GM12874 (cell line): ENCODE measurements around the gene ANKRD11.

Experiments
- CTCF ChIP-seq: IDR thresholded peaks from 2 replicates; pipeline ENCODE4 v1.5.1; 2011; ENCODE audit warnings: low read depth, mild to moderate bottlenecking, control low read depth, low read length, moderate library complexity; ENCODE audit not compliant: insufficient read depth

Gene ANKRD11

GRCh38 chr16:89530401-89531381 lies 40.3 kb upstream of the ANKRD11 start:
- no peak for TF ChIP-seq CTCF

GRCh38 chr16:89529097-89529496 lies 38.7 kb upstream of the ANKRD11 start:
- no peak for TF ChIP-seq CTCF

GRCh38 chr16:89525146-89525913 lies 35.0 kb upstream of the ANKRD11 start:
- TF ChIP-seq CTCF: peak; percentile 39

GRCh38 chr16:89523680-89524344 lies 33.5 kb upstream of the ANKRD11 start:
- no peak for TF ChIP-seq CTCF

- TF ChIP-seq CTCF: no peak
These were observed 31.9 kb upstream of the ANKRD11 start for GRCh38 chr16:89522287-89522686.

- no peak for TF ChIP-seq CTCF
These were observed 29.5 kb upstream of the ANKRD11 start for GRCh38 chr16:89519881-89520280.

- no peak for TF ChIP-seq CTCF
These were observed 26.8 kb upstream of the ANKRD11 start for GRCh38 chr16:89517128-89517527.
